ENCODE results near the gene NUB1.

The NUB1 gene

DNA sequence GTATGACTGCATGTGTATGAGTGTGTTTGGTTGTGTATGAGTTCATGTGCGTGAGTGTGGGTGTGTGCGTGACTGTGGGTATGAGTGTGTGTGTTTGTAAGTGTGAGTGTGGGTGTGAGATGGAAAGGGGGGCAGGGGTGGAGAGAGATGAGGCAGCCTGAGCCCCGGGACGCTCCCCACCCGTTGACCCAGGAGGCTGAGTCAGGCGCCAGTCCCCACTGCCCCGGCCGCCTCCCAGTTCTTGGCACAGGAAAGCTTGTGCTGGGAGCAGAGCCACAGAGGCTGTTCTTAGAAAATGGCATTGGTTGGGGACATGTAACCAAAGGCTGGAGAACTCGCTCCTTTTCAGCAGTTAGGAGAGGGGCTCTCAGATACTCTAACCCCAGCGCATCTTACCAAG, 27.8 kb upstream of the NUB1 start:
- no peak for DNase-seq (ENCODE audit: low read depth)

- DNase-seq (ENCODE audit: low read depth) = no peak
Measured at GRCh38 chr7:151314401-151314800, 27.2 kb upstream of the NUB1 start.

DNA sequence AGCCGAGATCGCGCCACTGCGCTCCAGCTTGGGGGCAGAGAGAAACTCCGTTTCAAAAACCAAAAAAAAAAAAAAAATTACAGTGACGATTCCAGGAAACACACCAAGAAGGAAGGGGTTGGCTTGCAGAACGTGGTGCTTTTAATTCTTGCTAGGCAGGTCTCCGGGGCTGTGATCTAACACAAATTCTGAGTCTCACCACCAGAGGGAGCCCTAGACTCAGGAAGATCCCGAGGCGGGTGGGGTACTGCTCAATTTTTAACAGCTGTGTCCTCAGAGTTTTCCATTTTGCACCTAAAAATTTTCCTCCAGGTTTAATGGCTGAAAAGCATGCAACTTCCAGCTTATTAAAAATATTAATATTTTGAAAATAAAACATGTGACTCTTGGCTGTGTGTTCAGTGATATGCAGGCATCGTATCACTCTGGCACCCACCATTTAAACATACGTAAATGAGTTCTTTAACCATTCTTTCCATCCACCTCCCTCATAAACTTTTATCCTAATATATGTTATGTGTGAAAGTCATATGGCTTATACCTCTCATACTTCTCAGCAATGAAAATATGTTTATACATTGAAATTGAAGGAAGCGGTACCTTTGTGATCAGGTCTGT, 26.5 kb upstream of the NUB1 start:
- peak; percentile 47 for DNase-seq (ENCODE audit: low read depth)

- no peak for DNase-seq (ENCODE audit: low read depth)
Measured at GRCh38 chr7:151316896-151317295, 24.7 kb upstream of the NUB1 start.

GRCh38 chr7:151317936-151318335, 23.7 kb upstream of the NUB1 start:
- DNase-seq (ENCODE audit: low read depth) = no peak

DNA sequence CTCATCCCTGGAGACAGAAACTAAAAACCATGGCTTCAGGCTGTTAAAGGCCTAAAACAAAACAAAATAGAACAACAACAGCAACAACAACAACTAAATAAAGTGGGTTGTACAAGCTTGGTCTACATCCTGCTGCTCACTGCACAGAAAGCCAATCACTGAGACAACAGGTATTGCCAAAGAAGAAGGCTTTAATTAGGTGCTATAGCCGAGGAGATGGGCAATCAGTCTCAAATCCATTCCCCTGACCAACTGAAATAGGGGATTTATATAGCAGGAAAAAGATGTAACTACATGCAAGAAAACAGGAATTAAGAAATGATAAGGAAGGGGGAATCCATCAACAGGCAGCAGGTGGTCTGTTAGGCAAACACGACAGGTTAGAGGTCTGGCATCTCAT, 22.4 kb upstream of the NUB1 start:
- DNase-seq (ENCODE audit: low read depth) = no peak

- DNase-seq (ENCODE audit: low read depth) = no peak
Measured at GRCh38 chr7:151320263-151320845, 21.3 kb upstream of the NUB1 start.

GRCh38 chr7:151321341-151321740, 20.3 kb upstream of the NUB1 start:
- DNase-seq (ENCODE audit: low read depth) = no peak

- DNase-seq (ENCODE audit: low read depth) = no peak
Measured at GRCh38 chr7:151322906-151323305, 18.7 kb upstream of the NUB1 start.

- no peak for DNase-seq (ENCODE audit: low read depth)
Measured at GRCh38 chr7:151327022-151327421, 14.6 kb upstream of the NUB1 start.

GRCh38 chr7:151327659-151328058, 14.0 kb upstream of the NUB1 start:
- no peak for DNase-seq (ENCODE audit: low read depth)

DNA sequence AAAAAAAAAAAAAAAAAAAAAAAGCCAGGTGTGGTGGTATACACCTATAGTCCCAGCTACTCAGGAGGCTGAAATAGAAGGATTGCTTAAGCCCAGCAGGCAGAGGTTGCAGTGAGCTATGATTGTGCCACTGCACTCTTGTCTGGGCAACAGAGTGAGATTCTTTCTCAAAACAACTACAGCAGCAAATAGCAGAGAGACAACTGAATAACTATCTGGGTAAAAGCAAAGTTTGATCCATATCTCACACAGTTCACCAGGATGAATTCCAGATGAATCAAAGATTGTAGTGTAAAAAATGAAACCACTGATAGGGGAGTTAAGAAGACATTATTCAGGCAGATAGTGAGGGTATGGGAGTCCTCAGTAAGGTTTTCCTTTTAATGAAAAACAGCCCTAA, 11.4 kb upstream of the NUB1 start:
- DNase-seq (ENCODE audit: low read depth) = no peak

- DNase-seq (ENCODE audit: low read depth) = no peak
Measured at GRCh38 chr7:151330661-151331060, 11.0 kb upstream of the NUB1 start.

- no peak for DNase-seq (ENCODE audit: low read depth)
Measured at GRCh38 chr7:151334628-151335027, 7.0 kb upstream of the NUB1 start.

DNA sequence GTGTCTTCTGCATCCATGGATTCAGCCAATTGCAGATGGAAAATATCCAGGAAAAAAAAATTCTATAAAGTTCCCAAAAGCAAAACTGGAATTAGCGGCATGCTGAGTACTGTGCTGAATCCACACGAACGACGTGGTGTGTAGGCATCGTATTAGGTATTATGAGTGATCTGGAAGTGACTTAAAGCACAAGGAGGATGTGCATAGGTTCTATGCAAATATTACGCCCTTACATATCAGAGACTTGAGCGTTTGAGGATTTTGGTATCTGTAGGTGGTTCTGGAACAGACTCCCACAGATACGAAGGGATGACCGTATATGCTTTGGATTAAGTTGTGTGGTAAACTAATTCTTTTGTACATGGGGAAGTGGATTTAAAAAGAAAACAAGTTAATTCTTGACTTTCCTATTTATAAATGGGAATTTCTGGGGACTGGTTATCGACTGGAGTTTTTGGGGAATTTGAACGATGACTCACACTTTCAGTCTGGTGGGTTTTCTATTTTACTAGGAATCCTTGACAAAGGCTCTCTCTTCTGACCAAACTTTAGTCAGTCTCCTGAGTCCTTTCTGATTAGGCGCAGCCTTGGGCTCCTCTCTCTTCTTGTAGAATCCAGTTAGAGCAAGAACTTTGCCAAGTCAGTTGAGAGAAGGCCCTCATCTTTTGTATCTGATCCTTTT, 5.4 kb upstream of the NUB1 start:
- no peak for DNase-seq (ENCODE audit: low read depth)

GRCh38 chr7:151337346-151337745, 4.3 kb upstream of the NUB1 start:
- DNase-seq (ENCODE audit: low read depth) = no peak

GRCh38 chr7:151338809-151339208, 2.8 kb upstream of the NUB1 start:
- DNase-seq (ENCODE audit: low read depth) = no peak

- no peak for DNase-seq (ENCODE audit: low read depth)
Measured at GRCh38 chr7:151339651-151340382, 1.8 kb upstream of the NUB1 start.

DNA sequence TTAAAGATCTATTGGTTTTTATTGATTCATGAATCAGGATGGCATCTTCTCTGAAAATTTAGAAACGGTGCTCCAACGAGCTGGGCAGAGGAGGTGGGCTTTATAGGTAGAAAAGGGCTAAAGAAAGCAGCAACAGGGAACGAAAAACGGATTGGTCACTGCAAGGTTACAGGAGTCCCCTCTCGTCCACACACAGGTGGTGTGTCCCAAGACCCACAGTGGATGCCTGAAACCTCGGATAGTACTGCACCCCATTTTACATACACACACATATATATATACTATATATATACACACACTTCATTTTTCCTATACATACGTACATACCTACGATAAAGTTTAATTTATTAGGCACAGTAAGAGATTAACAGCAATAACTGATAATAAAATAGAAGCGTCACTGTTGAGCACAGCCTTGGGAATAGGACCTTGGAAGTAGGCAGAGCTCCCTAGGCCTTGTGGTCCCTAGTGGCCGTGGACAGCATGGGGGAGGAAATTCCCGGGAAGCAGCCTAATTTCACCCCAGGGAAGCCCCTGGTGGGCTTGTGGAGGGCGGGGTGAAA, 737 bp upstream of the NUB1 start:
- no peak for DNase-seq (ENCODE audit: low read depth)

DNA sequence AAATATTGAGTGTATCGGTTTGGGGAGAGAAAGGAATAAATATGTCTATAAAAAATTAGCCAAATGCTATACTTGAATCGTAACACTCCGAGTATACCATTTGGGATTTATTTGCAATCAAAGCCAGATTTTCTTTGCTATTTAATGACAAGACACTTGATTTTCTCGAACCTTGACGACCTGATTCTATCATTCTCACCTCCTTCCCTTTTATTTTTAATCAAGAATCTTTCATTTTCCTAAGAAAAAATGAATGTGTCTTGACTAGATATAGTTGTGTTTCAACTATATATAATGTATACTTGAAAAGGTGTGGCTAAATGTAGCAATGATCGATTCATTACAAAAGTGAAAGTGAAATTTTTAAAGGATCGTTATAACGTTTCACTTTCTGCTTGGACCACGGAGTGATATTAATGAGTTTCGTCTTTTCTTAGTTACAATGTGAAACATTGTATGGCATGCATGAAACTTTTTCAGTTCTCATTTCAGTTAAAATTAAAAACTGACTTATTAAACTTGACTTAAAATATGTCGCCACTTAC, 562 bp downstream of the NUB1 start:
- DNase-seq (ENCODE audit: low read depth) = no peak

GRCh38 chr7:151342811-151343210, 1.2 kb downstream of the NUB1 start:
- DNase-seq (ENCODE audit: low read depth) = no peak

- no peak for DNase-seq (ENCODE audit: low read depth)
Measured at GRCh38 chr7:151343516-151343915, 1.9 kb downstream of the NUB1 start.
